B cell (primary cell): ENCODE results near the gene POLR1C. TPM values are rescaled to one million over a fixed set of nuclear protein-coding genes. Genes with fewer than 3 reads are reported as not detected.

ENCODE experiments used
- ATAC-seq: fragments of 200-7000 bp; cut with Tn5 transposase; one replicate; pipeline ENCODE4 v1.10.0; 2021; ENCODE audit warnings: low read depth, mild to moderate bottlenecking, moderate number of reproducible peaks, moderate library complexity
- CTCF ChIA-PET: fragments of 350-600 bp; sonication (Branson Sonifier 250); formaldehyde crosslinking; loops from one replicate; lab custom pipeline; 2021; ENCODE audit warnings: antibody characterized with exemption, inconsistent platforms; lab: Charles Lee
- POLR2A ChIA-PET: fragments of 350-600 bp; sonication (Branson Sonifier 250); formaldehyde crosslinking; loops from one replicate; lab custom pipeline; 2021; ENCODE audit warnings: antibody characterized with exemption; lab: Charles Lee
- DNase-seq: peaks from one replicate; pipeline ENCODE4 v3.0.0; 2013
- H2AFZ ChIP-seq: 2 replicates; pipeline ENCODE4 v1.6.1; 2012; ENCODE audit warnings: mild to moderate bottlenecking, low read depth, low read length; ENCODE audit not compliant: insufficient read depth, poor library complexity, severe bottlenecking
- H3K27ac ChIP-seq, 2 donors: 1 replicate in 1 of 2; 2 replicates in 1 of 2; pipeline ENCODE4 v1.5.1; 2012 to 2013; ENCODE audit warnings: low read length in 2 of 2, mild to moderate bottlenecking in 2 of 2, moderate library complexity in 1 of 2
- H3K27me3 ChIP-seq, 4 experiments: fragments of 200-600 bp in 1 of 4; sonication (generic) in 1 of 4; replicated peaks in 1 of 4; 1 replicate in 2 of 4; 2 replicates in 2 of 4; pipeline versions ENCODE4 v1.6.1 to v1.7.0; 2013 to 2016; ENCODE audit warnings: low read length in 3 of 4, mild to moderate bottlenecking in 2 of 4, mixed read lengths in 1 of 4, moderate library complexity in 1 of 4; ENCODE audit not compliant: insufficient read depth in 4 of 4, control insufficient read depth in 3 of 4; ENCODE audit errors: control extremely low read depth in 1 of 4
- H3K36me3 ChIP-seq, 2 experiments: replicated peaks in 1 of 2; 1 replicate in 1 of 2; 2 replicates in 1 of 2; pipeline versions ENCODE4 v1.6.1 to v1.7.1; 2013; ENCODE audit warnings: low read length in 1 of 2; ENCODE audit not compliant: insufficient read depth in 2 of 2, control insufficient read depth in 1 of 2; ENCODE audit errors: control extremely low read depth in 1 of 2, extremely low read depth in 1 of 2
- H3K4me1 ChIP-seq, 2 donors: fragments of 200-600 bp in 1 of 2; sonication (generic) in 1 of 2; 1 replicate in 1 of 2; 2 replicates in 1 of 2; pipeline versions ENCODE4 v1.5.1 to v1.6.1; 2013 to 2017; ENCODE audit warnings: low read length in 2 of 2; ENCODE audit not compliant: control insufficient read depth in 2 of 2, insufficient read depth in 2 of 2
- H3K4me2 ChIP-seq: replicated peaks from 2 replicates; pipeline ENCODE3; 2012; ENCODE audit warnings: mild to moderate bottlenecking, low read depth, low read length; ENCODE audit not compliant: poor library complexity, severe bottlenecking
- H3K4me3 ChIP-seq, 5 experiments: fragments of 200-600 bp in 1 of 5; sonication (generic) in 1 of 5; 1 replicate in 3 of 5; 2 replicates in 2 of 5; pipeline versions ENCODE4 v1.5.1 to v1.7.0; 2011 to 2016; ENCODE audit warnings: low read length in 4 of 5, mild to moderate bottlenecking in 4 of 5, low read depth in 2 of 5, control low read depth in 1 of 5, moderate library complexity in 1 of 5; ENCODE audit not compliant: insufficient read depth in 1 of 5; ENCODE audit errors: control extremely low read depth in 1 of 5, extremely low read depth in 1 of 5
- H3K79me2 ChIP-seq: fragments of 200-600 bp; sonication (generic); one replicate; pipeline ENCODE4 v1.6.0; 2016; ENCODE audit warnings: low read length; ENCODE audit not compliant: control insufficient read depth, insufficient read depth
- H3K9ac ChIP-seq: fragments of 200-600 bp; sonication (generic); 2 replicates; pipeline ENCODE4 v1.6.1; 2017; ENCODE audit warnings: mild to moderate bottlenecking, low read length, moderate library complexity
- H3K9me3 ChIP-seq, 3 donors: one replicate each; pipeline versions ENCODE4 v1.6.1 to v1.7.1; 2013; ENCODE audit warnings: low read length in 2 of 3; ENCODE audit not compliant: control insufficient read depth in 2 of 3, insufficient read depth in 1 of 3; ENCODE audit errors: control extremely low read depth in 1 of 3
- H4K20me1 ChIP-seq: 2 replicates; pipeline ENCODE4 v1.6.0; 2012; ENCODE audit warnings: mild to moderate bottlenecking, low read length; ENCODE audit not compliant: insufficient read depth, control insufficient read depth, poor library complexity, severe bottlenecking
- H3K27ac Mint-ChIP-seq: one replicate; pipeline ENCODE4 v1.8.0; 2021; ENCODE audit warnings: mixed read lengths
- H3K27me3 Mint-ChIP-seq: one replicate; pipeline ENCODE4 v1.8.0; 2021; ENCODE audit warnings: mixed read lengths
- H3K4me1 Mint-ChIP-seq: one replicate; pipeline ENCODE4 v1.8.0; 2021; ENCODE audit warnings: mixed read lengths
- H3K4me3 Mint-ChIP-seq: one replicate; pipeline ENCODE4 v1.8.0; 2021; ENCODE audit warnings: mixed read lengths
- H3K9me3 Mint-ChIP-seq: one replicate; pipeline ENCODE4 v1.8.0; 2022; ENCODE audit warnings: mixed read lengths; ENCODE audit not compliant: insufficient read depth
- CTCF ChIP-seq: fragments of 200-600 bp; IDR thresholded peaks from one replicate; pipeline ENCODE4 v1.8.0; 2022; ENCODE audit warnings: antibody characterized with exemption, mild to moderate bottlenecking
- EZH2 ChIP-seq: IDR thresholded peaks from 2 replicates; pipeline ENCODE4 v1.6.1; 2012; ENCODE audit warnings: borderline replicate concordance, low read depth, mild to moderate bottlenecking, moderate library complexity, low read length; ENCODE audit not compliant: insufficient read depth, poor library complexity, severe bottlenecking
- WGBS: methylation state at CpG from one replicate; pipeline ENCODE4 v1.1.5; 2013; ENCODE audit warnings: missing lambda C conversion rate; ENCODE audit not compliant: insufficient coverage; 5-methylcytosine and 5-hydroxymethylcytosine counted together
- intact Hi-C: fragments of 100-400 bp; cut with micrococcal nuclease; formaldehyde crosslinking; loops from one replicate; pipeline ENCODE4 v1.10.0; 2022
- polyA plus RNA-seq: library from polyadenylated mRNA; depleted of rRNA; stranded (reverse); fragments of >200 nt; gene quantifications from 2 replicates; pipeline ENCODE4 v1.2.3, GENCODE V29; 2012
- total RNA-seq, 2 donors: library from RNA; stranded (reverse); fragments of 120-200 nt in 1 of 2; gene quantifications; 1 replicate in 1 of 2; 2 replicates in 1 of 2; pipeline versions ENCODE4 v1.2.3 to v1.2.4, GENCODE V29; 2013 to 2022

POLR1C gene
- total and polyA plus RNA-seq, 2 donors (not counting 1 experiment from before 2014, with no cell fraction given) = 21.4 to 43.3 TPM

GRCh38 chr6:43467752-43468151 lies 49.1 kb upstream of the POLR1C start:
- no peaks in the 10 kb centered on the region for H3K9me3 Mint-ChIP-seq
- H3K4me3 ChIP-seq = no peak overlapping the region
- WGBS = 80% methylated on average over 1 of the region's 4 CpGs

GRCh38 chr6:43468240-43468639 lies 48.6 kb upstream of the POLR1C start:
- Mint-ChIP-seq H3K9me3 (no peaks in the 10 kb centered on the region), H3K27ac (no peak overlapping the region), H3K4me1 (no peaks in the 10 kb centered on the region), H3K27me3 (peaks cover 37% of the 10 kb centered on the region), H3K4me3 (no peak overlapping the region)
- Histone ChIP-seq H4K20me1 (no peaks in the 10 kb centered on the region), H3K36me3 (no peaks in the 10 kb centered on the region), H3K4me2 (no peak overlapping the region), H3K4me1 (no peaks in the 10 kb centered on the region), H3K27ac (no peak overlapping the region), H3K9me3 (no peaks in the 10 kb centered on the region), H3K4me3 (no peak overlapping the region), H3K79me2 (no peaks in the 10 kb centered on the region), H2AFZ (no peak overlapping the region), H3K27me3 (peaks cover 0 to 36% (median 8%) of the 10 kb centered on the region in 4 experiments), H3K9ac (no peak overlapping the region)
- ATAC-seq (no peak), DNase-seq (no peak)
- WGBS = 85% methylated on average over 4 of the region's 4 CpGs
- ChIA-PET CTCF (no interaction called here), POLR2A (no interaction called here)
- intact Hi-C loops = no loop called here
- no peak for TF ChIP-seq EZH2
- TF ChIP-seq CTCF = no peak

More at GRCh38 chr6:43467752-43468151, 49.1 kb upstream of the POLR1C start:
- Histone ChIP-seq H3K9ac (no peak overlapping the region), H3K79me2 (no peaks in the 10 kb centered on the region), H3K9me3 (no peaks in the 10 kb centered on the region), H4K20me1 (no peaks in the 10 kb centered on the region), H3K4me2 (no peak overlapping the region), H3K27ac (no peak overlapping the region), H3K36me3 (no peaks in the 10 kb centered on the region), H3K27me3 (peaks cover 0 to 40% (median 10%) of the 10 kb centered on the region in 4 experiments), H2AFZ (no peak overlapping the region), H3K4me1 (no peaks in the 10 kb centered on the region)
- Mint-ChIP-seq H3K4me3 (no peak overlapping the region), H3K4me1 (no peaks in the 10 kb centered on the region), H3K27ac (no peak overlapping the region), H3K27me3 (peaks cover 40% of the 10 kb centered on the region)
- ChIA-PET POLR2A (no interaction called here), CTCF (no interaction called here)
- TF ChIP-seq EZH2 = no peak
- TF ChIP-seq CTCF = no peak
- no peak for ATAC-seq
- DNase-seq = no peak
- intact Hi-C loops = no loop called here
